ENCODE data around the gene RARRES2. TPM values are rescaled to one million over a fixed set of nuclear protein-coding genes. Genes with fewer than 3 reads are reported as not detected.
A peak's percentile ranks its signal among the peaks of the same experiment; 100 is the strongest.

Gene RARRES2
- total RNA-seq, 1 donor from 2014 or later: 26.3 TPM

DNA sequence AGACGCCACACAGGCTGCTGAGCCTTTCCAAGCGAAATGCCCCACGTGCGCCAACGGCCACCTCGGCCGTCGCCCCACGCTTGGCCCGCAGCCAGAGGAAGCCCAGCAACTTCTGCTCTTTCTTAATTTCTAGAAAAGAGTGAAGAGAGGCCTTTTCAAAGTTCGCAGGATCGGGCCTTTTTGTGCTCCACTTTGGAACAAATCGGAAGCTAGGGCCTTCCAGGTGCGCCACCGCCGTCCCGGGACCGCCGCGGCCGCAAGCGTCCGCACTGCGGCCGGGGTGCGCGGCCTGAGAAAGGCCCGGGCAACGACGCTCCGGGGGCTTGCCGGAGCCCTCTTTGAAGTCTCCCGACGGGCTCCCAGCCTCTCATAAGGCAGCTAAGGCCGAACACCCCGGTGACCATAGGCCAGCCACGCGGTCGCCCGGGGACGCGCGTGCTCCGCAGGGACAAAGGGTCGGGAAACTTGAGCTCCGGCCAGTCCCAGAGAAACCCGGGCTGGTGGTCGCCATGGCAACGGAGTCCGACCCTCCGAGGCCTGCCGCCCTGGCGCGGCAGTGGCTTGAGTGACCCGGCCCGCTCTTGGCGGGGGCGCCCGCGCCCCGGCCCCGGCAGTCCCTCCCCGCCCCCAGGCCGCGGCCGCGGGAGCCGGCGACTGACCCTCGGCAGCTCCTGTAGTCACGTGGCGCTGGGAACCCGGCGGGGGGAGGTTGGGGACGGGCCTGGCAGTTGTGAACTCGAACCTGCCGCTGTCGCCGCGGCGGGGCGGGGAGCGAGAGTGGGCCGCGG, 26.9 kb upstream of the RARRES2 start, which contains the start of gene REPIN1:
Gene REPIN1 (plus strand): TSS at position 727 of the 788 bp plus-strand sequence. CDS start 890 bp downstream, outside the sequence.
- H3K4me3 Mint-ChIP-seq: peak within 1 kb of the TSS; percentile 100
- H3K27ac Mint-ChIP-seq (ENCODE audit: unreplicated experiment): peak within 1 kb of the TSS; percentile 99
- TF ChIP-seq, protein P1, sequence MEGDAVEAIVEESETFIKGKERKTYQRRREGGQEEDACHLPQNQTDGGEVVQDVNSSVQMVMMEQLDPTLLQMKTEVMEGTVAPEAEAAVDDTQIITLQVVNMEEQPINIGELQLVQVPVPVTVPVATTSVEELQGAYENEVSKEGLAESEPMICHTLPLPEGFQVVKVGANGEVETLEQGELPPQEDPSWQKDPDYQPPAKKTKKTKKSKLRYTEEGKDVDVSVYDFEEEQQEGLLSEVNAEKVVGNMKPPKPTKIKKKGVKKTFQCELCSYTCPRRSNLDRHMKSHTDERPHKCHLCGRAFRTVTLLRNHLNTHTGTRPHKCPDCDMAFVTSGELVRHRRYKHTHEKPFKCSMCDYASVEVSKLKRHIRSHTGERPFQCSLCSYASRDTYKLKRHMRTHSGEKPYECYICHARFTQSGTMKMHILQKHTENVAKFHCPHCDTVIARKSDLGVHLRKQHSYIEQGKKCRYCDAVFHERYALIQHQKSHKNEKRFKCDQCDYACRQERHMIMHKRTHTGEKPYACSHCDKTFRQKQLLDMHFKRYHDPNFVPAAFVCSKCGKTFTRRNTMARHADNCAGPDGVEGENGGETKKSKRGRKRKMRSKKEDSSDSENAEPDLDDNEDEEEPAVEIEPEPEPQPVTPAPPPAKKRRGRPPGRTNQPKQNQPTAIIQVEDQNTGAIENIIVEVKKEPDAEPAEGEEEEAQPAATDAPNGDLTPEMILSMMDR (conservative IDR thresholded peaks at IDR 0.05): no peak
- H3K9me3 Mint-ChIP-seq: no peaks in the 10 kb centered on the region
- peaks cover 6% of the 10 kb centered on the region for H3K36me3 Mint-ChIP-seq (ENCODE audit: low read depth)
- peaks cover 37% of the 10 kb centered on the region for H3K4me1 Mint-ChIP-seq
- peak; percentile 89 for DNase-seq (ENCODE audit: low read depth, low spot score)
- H3K27me3 Mint-ChIP-seq (ENCODE audit: low read depth): peaks cover 2% of the 10 kb centered on the region

DNA sequence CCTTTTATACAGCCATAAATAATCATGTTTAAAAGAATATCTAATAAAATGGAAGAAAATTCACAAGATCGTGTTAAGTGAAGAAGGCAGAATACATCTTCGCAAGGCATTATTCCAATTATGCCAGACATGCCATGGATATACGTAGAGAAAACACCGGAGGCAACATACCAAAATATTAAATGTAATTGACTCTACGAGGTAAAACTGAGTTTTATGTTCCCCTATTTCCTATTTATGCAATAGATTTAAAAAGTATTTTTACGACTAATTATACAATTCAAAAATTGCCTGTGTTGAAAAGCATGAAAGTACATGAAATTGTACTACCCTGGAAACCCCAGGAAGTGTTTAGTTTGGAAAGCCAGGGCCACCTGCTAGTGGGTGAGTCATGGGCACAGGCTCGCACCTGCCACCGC, 26.3 kb upstream of the RARRES2 start:
- TF ChIP-seq, protein P1 (conservative IDR thresholded peaks at IDR 0.05): no peak
- Mint-ChIP-seq H3K27me3 (ENCODE audit: low read depth) (peaks cover 2% of the 10 kb centered on the region), H3K36me3 (ENCODE audit: low read depth) (peaks cover 6% of the 10 kb centered on the region), H3K4me1 (peaks cover 38% of the 10 kb centered on the region), H3K9me3 (no peaks in the 10 kb centered on the region), H3K27ac (ENCODE audit: unreplicated experiment) (peak overlapping the region; percentile 95), H3K4me3 (peak overlapping the region; percentile 83)
- no peak for DNase-seq (ENCODE audit: low read depth, low spot score)

- peaks cover 2% of the 10 kb centered on the region for H3K27me3 Mint-ChIP-seq (ENCODE audit: low read depth)
- peaks cover 6% of the 10 kb centered on the region for H3K36me3 Mint-ChIP-seq (ENCODE audit: low read depth)
- no peaks in the 10 kb centered on the region for H3K9me3 Mint-ChIP-seq
- H3K27ac Mint-ChIP-seq (ENCODE audit: unreplicated experiment): peak overlapping the region; percentile 90
- H3K4me1 Mint-ChIP-seq: peaks cover 52% of the 10 kb centered on the region
- TF ChIP-seq, protein P1 (conservative IDR thresholded peaks at IDR 0.05): no peak
- DNase-seq (ENCODE audit: low read depth, low spot score): no peak
- H3K4me3 Mint-ChIP-seq: peak overlapping the region; percentile 82
These were observed 24.4 kb upstream of the RARRES2 start for GRCh38 chr7:150365673-150366398.

DNA sequence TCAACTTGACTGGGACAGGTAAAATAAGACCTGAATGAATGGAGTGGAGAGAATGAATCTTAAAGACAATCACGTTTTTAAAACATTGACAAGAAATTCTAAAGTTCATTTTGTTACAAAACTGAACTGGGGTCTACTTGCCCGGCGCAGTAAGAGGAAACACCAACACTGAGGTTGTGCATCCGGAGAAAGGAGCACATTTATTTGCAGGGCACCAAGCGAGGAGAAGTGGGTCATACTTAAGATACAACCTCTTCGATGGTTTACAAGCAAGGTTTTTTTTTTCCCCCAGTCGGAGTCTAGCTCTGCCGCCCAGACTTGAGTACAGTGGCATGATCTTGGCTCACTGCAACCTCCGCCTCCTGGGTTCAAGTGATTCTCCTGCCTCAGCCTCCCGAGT, 23.8 kb upstream of the RARRES2 start:
- no peak for DNase-seq (ENCODE audit: low read depth, low spot score)

DNA sequence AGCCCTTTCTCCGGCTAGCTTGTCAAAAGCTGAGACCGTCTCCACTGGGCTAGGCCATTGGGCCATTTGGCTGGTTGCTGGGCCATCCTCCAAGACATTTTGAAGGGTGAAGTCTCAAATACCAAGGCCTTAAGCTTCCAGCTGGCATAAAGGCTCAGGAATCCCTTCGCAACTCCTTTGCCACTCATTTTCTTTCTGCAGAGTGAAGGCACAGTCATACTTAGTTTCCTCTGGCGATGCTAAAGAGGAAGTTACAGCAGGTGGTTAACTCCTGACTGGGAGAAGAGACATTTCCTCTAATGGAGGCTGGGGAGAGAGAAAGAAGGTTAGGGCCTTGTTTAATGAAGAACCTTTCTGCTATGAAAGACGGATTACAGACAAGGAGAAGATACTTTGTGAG, 22.4 kb upstream of the RARRES2 start:
- Mint-ChIP-seq H3K9me3 (no peaks in the 10 kb centered on the region), H3K36me3 (ENCODE audit: low read depth) (peaks cover under 1% of the 10 kb centered on the region), H3K4me3 (peak overlapping the region; percentile 45), H3K4me1 (peaks cover 33% of the 10 kb centered on the region), H3K27me3 (ENCODE audit: low read depth) (peaks cover under 1% of the 10 kb centered on the region), H3K27ac (ENCODE audit: unreplicated experiment) (no peak overlapping the region)
- no peak for DNase-seq (ENCODE audit: low read depth, low spot score)
- TF ChIP-seq, protein P1 (conservative IDR thresholded peaks at IDR 0.05): no peak

More for the DNA sequence above, 23.8 kb upstream of the RARRES2 start:
- peaks cover 46% of the 10 kb centered on the region for H3K4me1 Mint-ChIP-seq
- peaks cover 2% of the 10 kb centered on the region for H3K36me3 Mint-ChIP-seq (ENCODE audit: low read depth)
- no peaks in the 10 kb centered on the region for H3K9me3 Mint-ChIP-seq
- no peak overlapping the region for H3K27ac Mint-ChIP-seq (ENCODE audit: unreplicated experiment)
- H3K27me3 Mint-ChIP-seq (ENCODE audit: low read depth): peaks cover 2% of the 10 kb centered on the region
- TF ChIP-seq, protein P1 (conservative IDR thresholded peaks at IDR 0.05): no peak
- H3K4me3 Mint-ChIP-seq: peak overlapping the region; percentile 38
